SU-DHL-6 (cell line): ENCODE data around the gene ALDOB.

ENCODE experiments used
- EZH2phosphoT487 ChIP-seq: fragments of 200-600 bp; sonication (generic), shearing (Covaris generic); conservative IDR thresholded peaks from 2 replicates; pipeline ENCODE4 v1.6.1; 2018; ENCODE audit warnings: mild to moderate bottlenecking, antibody characterized with exemption, low read length, moderate library complexity, mixed read lengths
- TF ChIP-seq, protein P1 (sequence below): fragments of 200-600 bp; sonication (generic); IDR thresholded peaks from one replicate; pipeline ENCODE4 v1.5.1; 2017; ENCODE audit warnings: antibody characterized with exemption, mild to moderate bottlenecking, low read length, moderate library complexity; ENCODE audit not compliant: insufficient read depth, poor library complexity, severe bottlenecking

DNA sequence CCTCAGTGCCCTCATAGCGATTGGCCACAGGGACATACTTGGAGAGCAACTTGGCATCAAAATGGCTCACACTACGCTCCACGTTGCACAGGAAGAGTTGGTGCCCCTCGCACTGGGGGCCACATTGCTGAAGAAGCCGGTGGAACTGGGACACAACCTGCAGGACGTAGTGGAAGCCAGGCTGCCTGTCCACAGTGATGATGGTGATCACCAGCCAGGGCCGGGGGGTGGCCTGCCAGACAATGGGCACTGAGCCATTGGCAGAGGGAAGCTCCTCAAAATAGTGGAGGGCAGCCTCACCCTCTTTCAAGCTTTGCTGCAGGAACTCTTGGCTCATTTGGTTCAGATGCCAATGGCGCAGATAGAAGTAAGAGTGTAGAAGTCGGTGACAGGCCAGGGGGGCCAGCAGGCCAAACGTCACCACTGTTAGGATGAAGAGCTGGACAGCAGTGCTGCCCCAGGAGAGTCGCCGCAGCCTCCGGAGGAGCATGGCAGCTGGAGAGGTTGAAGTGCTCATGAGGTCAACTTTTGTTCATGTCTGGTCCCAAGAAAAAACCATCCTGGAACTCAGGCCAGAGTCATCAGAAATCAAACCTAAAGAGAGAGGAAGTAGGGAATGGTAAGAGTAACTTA, 41.1 kb upstream of the ALDOB start:
- TF ChIP-seq, protein P1, sequence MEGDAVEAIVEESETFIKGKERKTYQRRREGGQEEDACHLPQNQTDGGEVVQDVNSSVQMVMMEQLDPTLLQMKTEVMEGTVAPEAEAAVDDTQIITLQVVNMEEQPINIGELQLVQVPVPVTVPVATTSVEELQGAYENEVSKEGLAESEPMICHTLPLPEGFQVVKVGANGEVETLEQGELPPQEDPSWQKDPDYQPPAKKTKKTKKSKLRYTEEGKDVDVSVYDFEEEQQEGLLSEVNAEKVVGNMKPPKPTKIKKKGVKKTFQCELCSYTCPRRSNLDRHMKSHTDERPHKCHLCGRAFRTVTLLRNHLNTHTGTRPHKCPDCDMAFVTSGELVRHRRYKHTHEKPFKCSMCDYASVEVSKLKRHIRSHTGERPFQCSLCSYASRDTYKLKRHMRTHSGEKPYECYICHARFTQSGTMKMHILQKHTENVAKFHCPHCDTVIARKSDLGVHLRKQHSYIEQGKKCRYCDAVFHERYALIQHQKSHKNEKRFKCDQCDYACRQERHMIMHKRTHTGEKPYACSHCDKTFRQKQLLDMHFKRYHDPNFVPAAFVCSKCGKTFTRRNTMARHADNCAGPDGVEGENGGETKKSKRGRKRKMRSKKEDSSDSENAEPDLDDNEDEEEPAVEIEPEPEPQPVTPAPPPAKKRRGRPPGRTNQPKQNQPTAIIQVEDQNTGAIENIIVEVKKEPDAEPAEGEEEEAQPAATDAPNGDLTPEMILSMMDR: no peak
- TF ChIP-seq EZH2phosphoT487: no peak
